Measurements from ENCODE around the gene ZNF219. TPM values are rescaled to one million over a fixed set of nuclear protein-coding genes. Genes with fewer than 3 reads are reported as not detected.

The ZNF219 gene
- total and polyA plus RNA-seq, 2 of the 13 experiments (the other 11 are each of a cell fraction or from before 2014, with no cell fraction given) = 34.5 to 36.6 TPM

DNA sequence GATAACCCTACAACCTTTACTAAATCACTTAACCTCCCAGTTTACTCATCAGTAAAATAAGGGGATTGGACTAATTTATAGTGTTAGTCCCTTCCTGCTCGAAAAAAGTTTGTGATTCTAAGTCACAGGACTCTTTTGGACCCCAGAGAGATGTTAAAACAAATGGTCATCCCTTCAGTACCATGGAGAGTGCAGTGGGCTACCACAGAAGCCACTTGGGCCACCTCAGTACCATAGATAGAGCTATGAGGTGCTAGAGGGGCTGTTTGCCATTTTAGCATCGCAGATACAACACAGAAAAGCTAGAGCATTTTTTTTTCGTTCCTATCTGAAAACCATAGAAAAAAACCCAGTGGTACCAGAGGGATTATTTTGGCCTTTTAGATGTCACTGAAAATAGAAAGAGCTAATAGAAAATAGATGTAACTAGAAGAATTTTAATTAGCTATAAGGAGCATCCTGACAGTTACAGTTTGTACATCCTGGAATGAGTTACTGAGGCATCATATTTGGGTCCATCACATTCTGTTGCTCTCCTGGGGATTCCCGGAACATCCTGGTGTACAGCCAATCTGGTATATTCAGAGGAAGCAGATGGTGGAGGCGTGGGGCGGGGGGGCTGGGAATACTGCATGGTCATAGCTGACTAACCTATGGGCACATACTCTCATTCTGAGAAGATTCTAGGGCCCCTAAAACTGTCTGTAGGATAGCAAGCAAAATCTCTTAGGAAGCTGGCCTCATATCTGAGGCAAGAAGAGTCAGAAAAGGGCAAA, 2.8 kb downstream of the ZNF219 start (continued):
- TF ChIP-seq, protein P1, sequence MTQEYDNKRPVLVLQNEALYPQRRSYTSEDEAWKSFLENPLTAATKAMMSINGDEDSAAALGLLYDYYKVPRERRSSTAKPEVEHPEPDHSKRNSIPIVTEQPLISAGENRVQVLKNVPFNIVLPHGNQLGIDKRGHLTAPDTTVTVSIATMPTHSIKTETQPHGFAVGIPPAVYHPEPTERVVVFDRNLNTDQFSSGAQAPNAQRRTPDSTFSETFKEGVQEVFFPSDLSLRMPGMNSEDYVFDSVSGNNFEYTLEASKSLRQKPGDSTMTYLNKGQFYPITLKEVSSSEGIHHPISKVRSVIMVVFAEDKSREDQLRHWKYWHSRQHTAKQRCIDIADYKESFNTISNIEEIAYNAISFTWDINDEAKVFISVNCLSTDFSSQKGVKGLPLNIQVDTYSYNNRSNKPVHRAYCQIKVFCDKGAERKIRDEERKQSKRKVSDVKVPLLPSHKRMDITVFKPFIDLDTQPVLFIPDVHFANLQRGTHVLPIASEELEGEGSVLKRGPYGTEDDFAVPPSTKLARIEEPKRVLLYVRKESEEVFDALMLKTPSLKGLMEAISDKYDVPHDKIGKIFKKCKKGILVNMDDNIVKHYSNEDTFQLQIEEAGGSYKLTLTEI (CRISPR knock-in tag; conservative IDR thresholded peaks at IDR 0.05) = no peak
- TF ChIP-seq ADNP (CRISPR knock-in tag; IDR thresholded peaks at IDR 0.05) = no peak
- TF ChIP-seq ZNF780A (CRISPR knock-in tag; IDR thresholded peaks at IDR 0.05) = no peak
- no peak for TF ChIP-seq DNMT1 (CRISPR knock-in tag; IDR thresholded peaks at IDR 0.05)
- TF ChIP-seq ZSCAN29 (CRISPR knock-in tag; conservative IDR thresholded peaks at IDR 0.05) = no peak
- no peak for TF ChIP-seq ZNF468 (CRISPR knock-in tag; IDR thresholded peaks at IDR 0.05)
- no peak for TF ChIP-seq HOXA3 (CRISPR knock-in tag; IDR thresholded peaks at IDR 0.05)
- TF ChIP-seq ZFP1 (CRISPR knock-in tag; IDR thresholded peaks at IDR 0.05) = no peak
- no peak for TF ChIP-seq MEF2D (CRISPR knock-in tag; IDR thresholded peaks at IDR 0.05)
- TF ChIP-seq, protein P2, sequence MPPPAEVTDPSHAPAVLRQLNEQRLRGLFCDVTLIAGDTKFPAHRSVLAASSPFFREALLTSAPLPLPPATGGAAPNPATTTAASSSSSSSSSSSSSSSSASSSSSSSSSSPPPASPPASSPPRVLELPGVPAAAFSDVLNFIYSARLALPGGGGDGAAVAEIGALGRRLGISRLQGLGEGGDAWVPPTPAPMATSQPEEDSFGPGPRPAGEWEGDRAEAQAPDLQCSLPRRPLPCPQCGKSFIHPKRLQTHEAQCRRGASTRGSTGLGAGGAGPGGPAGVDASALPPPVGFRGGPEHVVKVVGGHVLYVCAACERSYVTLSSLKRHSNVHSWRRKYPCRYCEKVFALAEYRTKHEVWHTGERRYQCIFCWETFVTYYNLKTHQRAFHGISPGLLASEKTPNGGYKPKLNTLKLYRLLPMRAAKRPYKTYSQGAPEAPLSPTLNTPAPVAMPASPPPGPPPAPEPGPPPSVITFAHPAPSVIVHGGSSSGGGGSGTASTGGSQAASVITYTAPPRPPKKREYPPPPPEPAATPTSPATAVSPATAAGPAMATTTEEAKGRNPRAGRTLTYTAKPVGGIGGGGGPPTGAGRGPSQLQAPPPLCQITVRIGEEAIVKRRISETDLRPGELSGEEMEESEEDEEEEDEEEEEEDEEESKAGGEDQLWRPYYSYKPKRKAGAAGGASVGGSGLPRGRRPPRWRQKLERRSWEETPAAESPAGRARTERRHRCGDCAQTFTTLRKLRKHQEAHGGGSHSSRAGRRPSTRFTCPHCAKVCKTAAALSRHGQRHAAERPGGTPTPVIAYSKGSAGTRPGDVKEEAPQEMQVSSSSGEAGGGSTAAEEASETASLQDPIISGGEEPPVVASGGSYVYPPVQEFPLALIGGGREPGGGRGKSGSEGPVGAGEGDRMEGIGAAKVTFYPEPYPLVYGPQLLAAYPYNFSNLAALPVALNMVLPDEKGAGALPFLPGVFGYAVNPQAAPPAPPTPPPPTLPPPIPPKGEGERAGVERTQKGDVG (CRISPR knock-in tag; IDR thresholded peaks at IDR 0.05; ENCODE audit: borderline replicate concordance) = no peak
- no peak for TF ChIP-seq RBM22 (optimal IDR thresholded peaks at IDR 0.05; ENCODE audit: low read length)
- TF ChIP-seq MBD4 (IDR thresholded peaks at IDR 0.05; ENCODE audit: borderline replicate concordance, low read length) = no peak
- no peak for TF ChIP-seq RFXANK (CRISPR knock-in tag; IDR thresholded peaks at IDR 0.05)
- peak; percentile 29; the same call in 1 of the 2 replicates for TF ChIP-seq FOXK1 (CRISPR knock-in tag; IDR thresholded peaks at IDR 0.05; ENCODE audit: borderline replicate concordance, low read depth)
- no peak for TF ChIP-seq PLRG1 (conservative IDR thresholded peaks at IDR 0.05)
- no peak for TF ChIP-seq ZNF546 (CRISPR knock-in tag; conservative IDR thresholded peaks at IDR 0.05)
- no peak for TF ChIP-seq FOXJ3 (CRISPR knock-in tag; IDR thresholded peaks at IDR 0.05; ENCODE audit: borderline replicate concordance)
- TF ChIP-seq SALL2 (CRISPR knock-in tag; IDR thresholded peaks at IDR 0.05) = no peak
- TF ChIP-seq SPEN (CRISPR knock-in tag; IDR thresholded peaks at IDR 0.05; ENCODE audit: low read depth) = no peak
- no peak for TF ChIP-seq ZNF850 (CRISPR knock-in tag; conservative IDR thresholded peaks at IDR 0.05)
- TF ChIP-seq, protein P3, sequence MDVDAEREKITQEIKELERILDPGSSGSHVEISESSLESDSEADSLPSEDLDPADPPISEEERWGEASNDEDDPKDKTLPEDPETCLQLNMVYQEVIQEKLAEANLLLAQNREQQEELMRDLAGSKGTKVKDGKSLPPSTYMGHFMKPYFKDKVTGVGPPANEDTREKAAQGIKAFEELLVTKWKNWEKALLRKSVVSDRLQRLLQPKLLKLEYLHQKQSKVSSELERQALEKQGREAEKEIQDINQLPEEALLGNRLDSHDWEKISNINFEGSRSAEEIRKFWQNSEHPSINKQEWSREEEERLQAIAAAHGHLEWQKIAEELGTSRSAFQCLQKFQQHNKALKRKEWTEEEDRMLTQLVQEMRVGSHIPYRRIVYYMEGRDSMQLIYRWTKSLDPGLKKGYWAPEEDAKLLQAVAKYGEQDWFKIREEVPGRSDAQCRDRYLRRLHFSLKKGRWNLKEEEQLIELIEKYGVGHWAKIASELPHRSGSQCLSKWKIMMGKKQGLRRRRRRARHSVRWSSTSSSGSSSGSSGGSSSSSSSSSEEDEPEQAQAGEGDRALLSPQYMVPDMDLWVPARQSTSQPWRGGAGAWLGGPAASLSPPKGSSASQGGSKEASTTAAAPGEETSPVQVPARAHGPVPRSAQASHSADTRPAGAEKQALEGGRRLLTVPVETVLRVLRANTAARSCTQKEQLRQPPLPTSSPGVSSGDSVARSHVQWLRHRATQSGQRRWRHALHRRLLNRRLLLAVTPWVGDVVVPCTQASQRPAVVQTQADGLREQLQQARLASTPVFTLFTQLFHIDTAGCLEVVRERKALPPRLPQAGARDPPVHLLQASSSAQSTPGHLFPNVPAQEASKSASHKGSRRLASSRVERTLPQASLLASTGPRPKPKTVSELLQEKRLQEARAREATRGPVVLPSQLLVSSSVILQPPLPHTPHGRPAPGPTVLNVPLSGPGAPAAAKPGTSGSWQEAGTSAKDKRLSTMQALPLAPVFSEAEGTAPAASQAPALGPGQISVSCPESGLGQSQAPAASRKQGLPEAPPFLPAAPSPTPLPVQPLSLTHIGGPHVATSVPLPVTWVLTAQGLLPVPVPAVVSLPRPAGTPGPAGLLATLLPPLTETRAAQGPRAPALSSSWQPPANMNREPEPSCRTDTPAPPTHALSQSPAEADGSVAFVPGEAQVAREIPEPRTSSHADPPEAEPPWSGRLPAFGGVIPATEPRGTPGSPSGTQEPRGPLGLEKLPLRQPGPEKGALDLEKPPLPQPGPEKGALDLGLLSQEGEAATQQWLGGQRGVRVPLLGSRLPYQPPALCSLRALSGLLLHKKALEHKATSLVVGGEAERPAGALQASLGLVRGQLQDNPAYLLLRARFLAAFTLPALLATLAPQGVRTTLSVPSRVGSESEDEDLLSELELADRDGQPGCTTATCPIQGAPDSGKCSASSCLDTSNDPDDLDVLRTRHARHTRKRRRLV (CRISPR knock-in tag; IDR thresholded peaks at IDR 0.05) = no peak
- no peak for TF ChIP-seq GATAD1 (CRISPR knock-in tag; IDR thresholded peaks at IDR 0.05)

All from HepG2 (cell line).